Muscle layer of colon (tissue), 2 donors: ENCODE measurements around the gene PARD3B.

Experiments
- H3K27ac ChIP-seq: one replicate; pipeline ENCODE4 v1.7.0; 2013; ENCODE audit warnings: low read depth, mild to moderate bottlenecking, low read length, moderate library complexity
- H3K27me3 ChIP-seq, 2 donors: one replicate each; pipeline ENCODE4 v1.7.0; 2013; ENCODE audit warnings: low read length in 2 of 2, mild to moderate bottlenecking in 2 of 2; ENCODE audit not compliant: insufficient read depth in 2 of 2, control insufficient read depth in 1 of 2
- H3K36me3 ChIP-seq: one replicate; pipeline ENCODE4 v1.7.0; 2013; ENCODE audit warnings: mild to moderate bottlenecking, low read length; ENCODE audit not compliant: insufficient read depth
- H3K4me1 ChIP-seq: one replicate; pipeline ENCODE4 v1.7.0; 2013; ENCODE audit warnings: mild to moderate bottlenecking, low read length; ENCODE audit not compliant: insufficient read depth
- H3K4me3 ChIP-seq, 2 donors: one replicate each; pipeline ENCODE4 v1.7.0; 2013; ENCODE audit warnings: low read length in 2 of 2, low read depth in 1 of 2, mild to moderate bottlenecking in 1 of 2, moderate library complexity in 1 of 2
- H3K9ac ChIP-seq: one replicate; pipeline ENCODE4 v1.7.0; 2013; ENCODE audit warnings: low read length
- H3K9me3 ChIP-seq: one replicate; pipeline ENCODE4 v1.7.0; 2013; ENCODE audit warnings: mild to moderate bottlenecking, low read length
- donor health status: abdominal sarcoma.
- donor health status: Adenocarcinoma of cecum.

The PARD3B gene

GRCh38 chr2:205293559-205293958 lies 748.3 kb downstream of the PARD3B start:
- H3K9ac ChIP-seq: no peak overlapping the region
- H3K27ac ChIP-seq: no peak overlapping the region
- no peak overlapping the region for H3K4me3 ChIP-seq
- H3K9me3 ChIP-seq: no peaks in the 10 kb centered on the region
- H3K27me3 ChIP-seq: no peaks in the 10 kb centered on the region
- no peaks in the 10 kb centered on the region for H3K36me3 ChIP-seq
- no peaks in the 10 kb centered on the region for H3K4me1 ChIP-seq

GRCh38 chr2:205296959-205297358 lies 751.7 kb downstream of the PARD3B start:
- no peak overlapping the region for H3K9ac ChIP-seq
- H3K27ac ChIP-seq: no peak overlapping the region
- no peaks in the 10 kb centered on the region for H3K27me3 ChIP-seq
- no peak overlapping the region for H3K4me3 ChIP-seq
- H3K9me3 ChIP-seq: no peaks in the 10 kb centered on the region
- H3K36me3 ChIP-seq: no peaks in the 10 kb centered on the region
- no peaks in the 10 kb centered on the region for H3K4me1 ChIP-seq

- Histone ChIP-seq H3K27ac (no peak overlapping the region), H3K4me1 (no peaks in the 10 kb centered on the region), H3K36me3 (no peaks in the 10 kb centered on the region), H3K9ac (no peak overlapping the region), H3K27me3 (no peaks in the 10 kb centered on the region), H3K9me3 (no peaks in the 10 kb centered on the region), H3K4me3 (no peak overlapping the region)
Measured at GRCh38 chr2:205297368-205297767, 752.1 kb downstream of the PARD3B start.

- no peaks in the 10 kb centered on the region for H3K27me3 ChIP-seq
- no peaks in the 10 kb centered on the region for H3K36me3 ChIP-seq
- H3K9me3 ChIP-seq: no peaks in the 10 kb centered on the region
- no peak overlapping the region for H3K9ac ChIP-seq
- no peak overlapping the region for H3K27ac ChIP-seq
- no peak overlapping the region for H3K4me3 ChIP-seq
- no peaks in the 10 kb centered on the region for H3K4me1 ChIP-seq
Measured at GRCh38 chr2:205297846-205298245, 752.6 kb downstream of the PARD3B start.

GRCh38 chr2:205311201-205311600 lies 765.9 kb downstream of the PARD3B start:
- Histone ChIP-seq H3K27me3 (no peaks in the 10 kb centered on the region), H3K4me3 (no peak overlapping the region), H3K36me3 (no peaks in the 10 kb centered on the region), H3K9me3 (no peaks in the 10 kb centered on the region), H3K4me1 (no peaks in the 10 kb centered on the region), H3K27ac (no peak overlapping the region), H3K9ac (no peak overlapping the region)

GRCh38 chr2:205321231-205321630 lies 776.0 kb downstream of the PARD3B start:
- no peaks in the 10 kb centered on the region for H3K9me3 ChIP-seq
- no peaks in the 10 kb centered on the region for H3K27me3 ChIP-seq
- H3K36me3 ChIP-seq: no peaks in the 10 kb centered on the region
- no peak overlapping the region for H3K9ac ChIP-seq
- no peak overlapping the region for H3K4me3 ChIP-seq
- H3K4me1 ChIP-seq: no peaks in the 10 kb centered on the region
- no peak overlapping the region for H3K27ac ChIP-seq

- Histone ChIP-seq H3K4me1 (no peaks in the 10 kb centered on the region), H3K9ac (no peak overlapping the region), H3K27ac (no peak overlapping the region), H3K27me3 (no peaks in the 10 kb centered on the region), H3K9me3 (no peaks in the 10 kb centered on the region), H3K4me3 (no peak overlapping the region), H3K36me3 (no peaks in the 10 kb centered on the region)
Measured at GRCh38 chr2:205323929-205324328, 778.7 kb downstream of the PARD3B start.

- H3K27ac ChIP-seq: no peak overlapping the region
- no peak overlapping the region for H3K9ac ChIP-seq
- no peaks in the 10 kb centered on the region for H3K9me3 ChIP-seq
- no peaks in the 10 kb centered on the region for H3K27me3 ChIP-seq
- H3K36me3 ChIP-seq: no peaks in the 10 kb centered on the region
- H3K4me1 ChIP-seq: no peaks in the 10 kb centered on the region
- H3K4me3 ChIP-seq: no peak overlapping the region
Measured at GRCh38 chr2:205324355-205324754, 779.1 kb downstream of the PARD3B start.

- H3K27me3 ChIP-seq: no peaks in the 10 kb centered on the region
- H3K27ac ChIP-seq: no peak overlapping the region
- H3K9ac ChIP-seq: no peak overlapping the region
- no peak overlapping the region for H3K4me3 ChIP-seq
- H3K36me3 ChIP-seq: no peaks in the 10 kb centered on the region
- no peaks in the 10 kb centered on the region for H3K9me3 ChIP-seq
- peaks cover 3% of the 10 kb centered on the region for H3K4me1 ChIP-seq
Measured at GRCh38 chr2:205333351-205333750, 788.1 kb downstream of the PARD3B start.

- no peaks in the 10 kb centered on the region for H3K27me3 ChIP-seq
- H3K4me3 ChIP-seq: no peak overlapping the region
- H3K9me3 ChIP-seq: no peaks in the 10 kb centered on the region
- H3K36me3 ChIP-seq: no peaks in the 10 kb centered on the region
- no peak overlapping the region for H3K27ac ChIP-seq
- no peak overlapping the region for H3K9ac ChIP-seq
- peaks cover 3% of the 10 kb centered on the region for H3K4me1 ChIP-seq
Measured at GRCh38 chr2:205337274-205337673, 792.0 kb downstream of the PARD3B start.

- H3K27me3 ChIP-seq: no peaks in the 10 kb centered on the region
- H3K9me3 ChIP-seq: no peaks in the 10 kb centered on the region
- H3K27ac ChIP-seq: no peak overlapping the region
- H3K9ac ChIP-seq: no peak overlapping the region
- H3K36me3 ChIP-seq: no peaks in the 10 kb centered on the region
- no peak overlapping the region for H3K4me3 ChIP-seq
- no peaks in the 10 kb centered on the region for H3K4me1 ChIP-seq
Measured at GRCh38 chr2:205338156-205338555, 792.9 kb downstream of the PARD3B start.

- Histone ChIP-seq H3K9ac (no peak overlapping the region), H3K36me3 (no peaks in the 10 kb centered on the region), H3K4me1 (peaks cover 6% of the 10 kb centered on the region)
Measured at GRCh38 chr2:205343103-205343502, 797.8 kb downstream of the PARD3B start.

More at GRCh38 chr2:205343103-205343502, 797.8 kb downstream of the PARD3B start:
- Histone ChIP-seq H3K9me3 (no peaks in the 10 kb centered on the region), H3K27ac (no peak overlapping the region), H3K27me3 (no peaks in the 10 kb centered on the region), H3K4me3 (no peak overlapping the region)
